Heart left ventricle (tissue), 13 donors: ENCODE results near the gene CCL4.

Experiments
- CTCF ChIP-seq, 12 donors: fragments of 200-600 bp; sonication (generic) in 4 of 12; IDR thresholded peaks; one replicate each; pipeline versions ENCODE4 v1.5.0 to v1.8.0; 2018 to 2022; ENCODE audit warnings: antibody characterized with exemption in 12 of 12, mild to moderate bottlenecking in 5 of 12
- POLR2A ChIP-seq, 2 donors: fragments of 450-650 bp; IDR thresholded peaks; one replicate each; pipeline ENCODE4 v1.6.1; 2017; ENCODE audit warnings: antibody characterized with exemption in 2 of 2, mild to moderate bottlenecking in 2 of 2, moderate library complexity in 2 of 2
- donor health status: ischemic (EF 13 %, LVEDD 7.1; RV severe dilation, severe dysfunction).
- donor health status: DM: no; HTN: yes; CAD: no.
- donor health status: DM: no; HTN: no; CAD: no.
- donor health status: ischemic (EF 25% LVEDD 6.9; RV normal size, moderate dysfunction).
- donor health status: ischemic (EF 25% LVEDD 5.7; RV mildly dilated, moderate dysfunction).
- donor health status: ischemic (EF 35%, LVEDD 5.7; RV mildly dilated, moderate dysfunction).
- donor health status: nonischemic (EF 11% LVEDD 7.7; RV severe dilation, severe dysfunction).
- donor health status: DM: yes; HTN: yes; CAD: no.
- donor health status: PGD.
- donor health status: ischemic (EF 29% LVEDD 5.4; RV normal size, mild dysfunction).
- donor health status: nonischemic (EF 23%, LVEDD 6.1; RV moderate dilation, normal function).

- no peak for TF ChIP-seq CTCF (IDR thresholded peaks at IDR 0.05)
- TF ChIP-seq POLR2A (IDR thresholded peaks at IDR 0.05): no peak
Measured at GRCh38 chr17:36089888-36090836, 13.5 kb upstream of the CCL4 start, which contains the start of gene CCL3.
